Testis (tissue), 3 donors: ENCODE results near the gene RNASEL. TPM values are rescaled to one million over a fixed set of nuclear protein-coding genes. Genes with fewer than 3 reads are reported as not detected.

Experiments
- DNase-seq: peaks from one replicate; pipeline ENCODE4 v3.0.0-alpha.2; 2019
- H3K27ac ChIP-seq, 2 donors: fragments of 200-600 bp; sonication (generic); one replicate each; pipeline ENCODE4 v1.5.1; 2019
- H3K27me3 ChIP-seq: fragments of 200-600 bp; sonication (generic); one replicate; pipeline ENCODE4 v1.5.1; 2019
- H3K36me3 ChIP-seq: fragments of 200-600 bp; sonication (generic); one replicate; pipeline ENCODE4 v1.5.1; 2017; ENCODE audit warnings: low read depth; ENCODE audit errors: missing control alignments
- H3K4me1 ChIP-seq: fragments of 200-600 bp; sonication (generic); one replicate; pipeline ENCODE4 v1.5.1; 2019
- H3K4me3 ChIP-seq, 2 donors: fragments of 200-600 bp; sonication (generic); one replicate each; pipeline ENCODE4 v1.5.1; 2017 to 2019
- H3K9me3 ChIP-seq: fragments of 200-600 bp; sonication (generic); one replicate; pipeline ENCODE4 v1.5.1; 2017
- POLR2A ChIP-seq: fragments of 450-650 bp; IDR thresholded peaks from one replicate; pipeline ENCODE4 v1.6.1; 2017; ENCODE audit warnings: antibody characterized with exemption, mild to moderate bottlenecking, moderate library complexity
- WGBS, 2 donors: methylation state at CpG; one replicate each; pipeline ENCODE4 v1.1.5; 2018; 5-methylcytosine and 5-hydroxymethylcytosine counted together
- intact Hi-C: fragments of 100-400 bp; cut with DNase I; formaldehyde crosslinking; loops from one replicate; pipeline ENCODE4 v1.15.1; 2023; ENCODE audit warnings: low total_unique reads
- polyA plus RNA-seq: library from polyadenylated mRNA; stranded (reverse); fragments of 350-450 nt; fragmentation: Illumina TruSeq; extraction: RNeasy Lipid Tissue Mini Kit (QIAGEN cat#74804); gene quantifications from one replicate; pipeline ENCODE4 v1.2.3, GENCODE V29; 2014; ENCODE audit warnings: low read depth, low replicate concordance; ENCODE audit not compliant: insufficient read depth
- total RNA-seq, 2 donors: library from RNA; depleted of rRNA; stranded (reverse); fragments of >200 nt; gene quantifications; one replicate each; pipeline ENCODE4 v1.2.3, GENCODE V29; 2016
- TF ChIP-seq, protein P1 (sequence below), 3 experiments: fragments of 450-650 bp in 2 of 3; fragments of 200-600 bp in 1 of 3; sonication (generic) in 1 of 3; IDR thresholded peaks; one replicate each; pipeline ENCODE4 v1.5.1; 2016 to 2019; ENCODE audit warnings: antibody characterized with exemption in 3 of 3, mild to moderate bottlenecking in 2 of 3, moderate library complexity in 1 of 3

Gene RNASEL
- total and polyA plus RNA-seq, 3 donors from 2014 or later = 4.7 to 7.5 (median 5.4) TPM

DNA sequence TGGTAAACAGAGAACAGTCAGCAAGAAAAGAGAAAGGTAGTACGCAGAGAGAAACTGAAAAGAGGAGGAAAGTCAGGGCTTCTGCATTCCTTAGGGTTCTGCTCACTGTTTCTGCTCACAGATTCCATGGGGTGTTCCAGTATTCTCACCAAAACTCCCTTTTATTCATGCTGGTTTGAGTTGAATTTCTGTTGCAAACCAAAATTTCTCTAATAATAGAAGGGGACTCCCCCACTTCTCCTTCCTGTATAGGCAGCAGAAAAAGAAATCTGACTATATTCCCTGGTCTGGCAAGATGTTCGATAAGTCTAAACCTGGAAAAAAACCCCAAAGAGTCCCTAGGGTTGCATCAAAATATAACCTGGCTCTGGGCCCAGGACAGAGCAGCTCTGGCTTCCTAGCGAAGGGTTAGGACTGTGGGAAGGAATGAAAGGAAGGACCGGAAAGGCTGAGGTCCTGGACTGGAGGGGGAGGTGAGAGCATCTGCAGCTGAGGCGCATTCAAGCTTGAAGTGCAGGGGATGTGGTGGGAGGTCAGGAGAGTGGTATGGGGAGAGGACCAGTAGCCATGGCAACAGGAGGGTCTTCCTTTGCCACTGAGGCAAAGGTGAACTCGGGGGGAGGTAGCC lies 34.0 kb upstream of the RNASEL start:
- Histone ChIP-seq H3K27ac (no peak overlapping the region), H3K4me1 (peaks cover 5% of the 10 kb centered on the region), H3K9me3 (no peaks in the 10 kb centered on the region), H3K36me3 (no peaks in the 10 kb centered on the region), H3K27me3 (no peaks in the 10 kb centered on the region), H3K4me3 (no peak overlapping the region)
- 48 to 52% methylated on average over 6 of the region's 6 CpGs for WGBS, 2 donors
- no peak for DNase-seq
- TF ChIP-seq, protein P1, sequence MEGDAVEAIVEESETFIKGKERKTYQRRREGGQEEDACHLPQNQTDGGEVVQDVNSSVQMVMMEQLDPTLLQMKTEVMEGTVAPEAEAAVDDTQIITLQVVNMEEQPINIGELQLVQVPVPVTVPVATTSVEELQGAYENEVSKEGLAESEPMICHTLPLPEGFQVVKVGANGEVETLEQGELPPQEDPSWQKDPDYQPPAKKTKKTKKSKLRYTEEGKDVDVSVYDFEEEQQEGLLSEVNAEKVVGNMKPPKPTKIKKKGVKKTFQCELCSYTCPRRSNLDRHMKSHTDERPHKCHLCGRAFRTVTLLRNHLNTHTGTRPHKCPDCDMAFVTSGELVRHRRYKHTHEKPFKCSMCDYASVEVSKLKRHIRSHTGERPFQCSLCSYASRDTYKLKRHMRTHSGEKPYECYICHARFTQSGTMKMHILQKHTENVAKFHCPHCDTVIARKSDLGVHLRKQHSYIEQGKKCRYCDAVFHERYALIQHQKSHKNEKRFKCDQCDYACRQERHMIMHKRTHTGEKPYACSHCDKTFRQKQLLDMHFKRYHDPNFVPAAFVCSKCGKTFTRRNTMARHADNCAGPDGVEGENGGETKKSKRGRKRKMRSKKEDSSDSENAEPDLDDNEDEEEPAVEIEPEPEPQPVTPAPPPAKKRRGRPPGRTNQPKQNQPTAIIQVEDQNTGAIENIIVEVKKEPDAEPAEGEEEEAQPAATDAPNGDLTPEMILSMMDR (IDR thresholded peaks at IDR 0.05) = no peak
- TF ChIP-seq POLR2A = no peak
- intact Hi-C loops = no loop called here

- intact Hi-C loops = no loop called here
- DNase-seq = no peak
- 96 to 100% methylated on average over 2 of the region's 2 CpGs for WGBS, 2 donors
- H3K27ac ChIP-seq = no peak overlapping the region
- no peak for TF ChIP-seq POLR2A
- H3K27me3 ChIP-seq = no peaks in the 10 kb centered on the region
- no peak overlapping the region for H3K4me3 ChIP-seq
- H3K9me3 ChIP-seq = no peaks in the 10 kb centered on the region
- H3K4me1 ChIP-seq = peaks cover 5% of the 10 kb centered on the region
- no peaks in the 10 kb centered on the region for H3K36me3 ChIP-seq
Observed at GRCh38 chr1:182621906-182622305, 32.9 kb upstream of the RNASEL start.

GRCh38 chr1:182620924-182621585 lies 32.0 kb upstream of the RNASEL start:
- Histone ChIP-seq H3K9me3 (no peaks in the 10 kb centered on the region), H3K4me1 (peaks cover 5% of the 10 kb centered on the region), H3K27ac (no peak overlapping the region), H3K27me3 (no peaks in the 10 kb centered on the region), H3K36me3 (no peaks in the 10 kb centered on the region), H3K4me3 (no peak overlapping the region)
- intact Hi-C loops = no loop called here
- no peak for TF ChIP-seq POLR2A
- TF ChIP-seq, protein P1 (IDR thresholded peaks at IDR 0.05) = no peak
- no peak for DNase-seq

DNA sequence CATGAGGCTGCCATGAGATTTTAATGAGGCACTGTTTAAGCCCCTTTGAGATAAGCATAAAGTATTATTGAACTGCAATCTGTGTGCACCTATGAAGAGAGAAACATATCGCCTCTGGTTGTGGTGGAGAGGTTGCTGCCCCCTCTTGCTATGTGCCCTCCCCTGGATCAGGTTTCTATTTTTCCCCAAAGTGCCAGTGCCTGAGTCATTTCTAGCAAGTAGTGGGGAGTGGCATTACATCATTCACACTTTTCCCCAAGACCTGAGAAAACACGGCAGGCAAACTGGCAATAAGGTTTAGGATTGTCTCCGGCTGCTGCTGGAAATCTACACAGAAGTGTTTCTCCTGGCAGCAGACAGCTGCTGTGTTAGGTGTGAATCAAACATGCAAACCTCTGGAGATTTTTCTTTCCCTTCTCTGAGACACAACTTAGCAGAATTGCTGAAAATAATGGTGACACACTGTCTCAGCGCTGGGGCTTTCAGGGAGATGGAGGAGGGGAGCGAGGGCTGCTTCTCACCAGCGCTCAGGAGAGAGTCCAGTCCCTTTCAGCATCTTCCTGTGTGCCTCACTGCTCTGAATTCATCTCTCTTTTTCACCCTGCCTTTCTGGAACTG lies 28.8 kb upstream of the RNASEL start:
- 44 to 54% methylated on average over 6 of the region's 6 CpGs for WGBS, 2 donors
- Histone ChIP-seq H3K36me3 (no peaks in the 10 kb centered on the region), H3K27ac (no peak overlapping the region), H3K27me3 (no peaks in the 10 kb centered on the region), H3K4me3 (no peak overlapping the region), H3K4me1 (peaks cover 9% of the 10 kb centered on the region), H3K9me3 (no peaks in the 10 kb centered on the region)
- DNase-seq = no peak
- TF ChIP-seq, protein P1 (IDR thresholded peaks at IDR 0.05) = no peak
- TF ChIP-seq POLR2A = no peak
- intact Hi-C loops = no loop called here

- no peaks in the 10 kb centered on the region for H3K27me3 ChIP-seq
- TF ChIP-seq, protein P1 (IDR thresholded peaks at IDR 0.05) = no peak
- TF ChIP-seq POLR2A = no peak
- H3K4me1 ChIP-seq = peaks cover 8% of the 10 kb centered on the region
- DNase-seq = no peak
- no peaks in the 10 kb centered on the region for H3K9me3 ChIP-seq
- no peak overlapping the region for H3K4me3 ChIP-seq
- no peaks in the 10 kb centered on the region for H3K36me3 ChIP-seq
- WGBS, 2 donors = 67 to 69% methylated on average over 4 of the region's 4 CpGs
- intact Hi-C loops = no loop called here
- H3K27ac ChIP-seq = no peak overlapping the region
Observed at GRCh38 chr1:182617014-182617429, 28.0 kb upstream of the RNASEL start.
